Superior temporal gyrus (tissue), 1 donor: ENCODE data around the gene PHKG2.
A peak's percentile ranks its signal among the peaks of the same experiment; 100 is the strongest.
"Not testable (repeated sequence)": the region's sequence is repeated elsewhere in the genome, so short reads cannot be mapped to it uniquely, and the experiment has no call there.

Experiments used
- DNase-seq: peaks from one replicate; pipeline ENCODE4 v3.0.0-alpha.2; 2016; ENCODE audit errors: extremely low spot score

The PHKG2 gene

GRCh38 chr16:30747799-30748633, at the start of gene PHKG2:
PHKG2 (plus strand) TSS chr16:30748425; CDS start chr16:30748821, 396 bp downstream.
- peak; percentile 99 for DNase-seq

- DNase-seq, result peak; percentile 74
Observed at GRCh38 chr16:30698816-30699614, 49.2 kb upstream of the PHKG2 start, which contains the start of gene SRCAP. SRCAP (plus strand) TSS chr16:30699171; CDS start chr16:30700825, 1,654 bp downstream.

GRCh38 chr16:30699615-30700099, 48.6 kb upstream of the PHKG2 start:
- no peak for DNase-seq

GRCh38 chr16:30700491-30700890, 47.7 kb upstream of the PHKG2 start:
- DNase-seq, result no peak

GRCh38 chr16:30700971-30701370, 47.3 kb upstream of the PHKG2 start:
- no peak for DNase-seq

- DNase-seq, result not testable (repeated sequence)
Observed at GRCh38 chr16:30703071-30703470, 45.2 kb upstream of the PHKG2 start.

- DNase-seq, result no peak
Observed at GRCh38 chr16:30703971-30704370, 44.3 kb upstream of the PHKG2 start.

GRCh38 chr16:30706046-30706445, 42.2 kb upstream of the PHKG2 start:
- no peak for DNase-seq

GRCh38 chr16:30710971-30711370, 37.3 kb upstream of the PHKG2 start:
- DNase-seq, result no peak

- no peak for DNase-seq
Observed at GRCh38 chr16:30711712-30712111, 36.5 kb upstream of the PHKG2 start.

- DNase-seq, result no peak
Observed at GRCh38 chr16:30715750-30716445, 32.3 kb upstream of the PHKG2 start.

- no peak for DNase-seq
Observed at GRCh38 chr16:30720086-30720485, 28.1 kb upstream of the PHKG2 start.

GRCh38 chr16:30720694-30721093, 27.5 kb upstream of the PHKG2 start:
- no peak for DNase-seq

- no peak for DNase-seq
Observed at GRCh38 chr16:30721167-30721566, 27.1 kb upstream of the PHKG2 start.

- DNase-seq, result no peak
Observed at GRCh38 chr16:30721606-30722005, 26.6 kb upstream of the PHKG2 start.

GRCh38 chr16:30722443-30722842, 25.8 kb upstream of the PHKG2 start:
- no peak for DNase-seq

GRCh38 chr16:30722916-30723315, 25.3 kb upstream of the PHKG2 start:
- DNase-seq, result no peak

- no peak for DNase-seq
Observed at GRCh38 chr16:30723725-30724355, 24.4 kb upstream of the PHKG2 start.

GRCh38 chr16:30724641-30725417, 23.4 kb upstream of the PHKG2 start:
- DNase-seq, result no peak

- DNase-seq, result no peak
Observed at GRCh38 chr16:30725418-30725792, 22.8 kb upstream of the PHKG2 start.

GRCh38 chr16:30728321-30728720, 19.9 kb upstream of the PHKG2 start:
- no peak for DNase-seq
